ENCODE data around the gene SLC1A4.
"Not testable (repeated sequence)": the region's sequence is repeated elsewhere in the genome, so short reads cannot be mapped to it uniquely, and the experiment has no call there.

SLC1A4 gene

GRCh38 chr2:64992990-64993389, 3.8 kb downstream of the SLC1A4 start:
- no peak for DNase-seq (ENCODE audit: low spot score)

- no peak for DNase-seq (ENCODE audit: low spot score)
Observed at GRCh38 chr2:64995041-64995440, 5.8 kb downstream of the SLC1A4 start.

DNA sequence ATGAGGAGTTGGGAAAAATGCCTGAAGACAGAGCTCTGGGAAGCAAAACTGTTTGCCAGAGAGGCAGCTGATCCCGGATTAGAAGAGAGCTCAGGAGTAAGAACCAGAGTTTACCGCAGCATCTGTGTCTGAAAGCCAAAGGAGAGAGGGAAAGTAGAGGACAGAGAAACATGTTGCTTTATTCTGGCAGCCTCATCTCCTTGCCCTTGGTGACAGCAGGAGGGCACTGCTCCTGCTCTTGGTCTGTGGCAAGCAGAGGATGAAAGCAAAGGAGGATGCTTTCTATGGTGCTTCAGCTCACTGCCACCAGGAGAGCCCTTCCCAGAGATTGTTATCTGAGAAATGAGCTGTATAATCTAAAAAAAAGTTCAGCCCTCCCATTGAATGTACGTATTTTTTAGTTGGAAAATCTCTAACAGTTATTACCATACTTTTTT, 7.7 kb downstream of the SLC1A4 start:
- no peak for DNase-seq (ENCODE audit: low spot score)

DNA sequence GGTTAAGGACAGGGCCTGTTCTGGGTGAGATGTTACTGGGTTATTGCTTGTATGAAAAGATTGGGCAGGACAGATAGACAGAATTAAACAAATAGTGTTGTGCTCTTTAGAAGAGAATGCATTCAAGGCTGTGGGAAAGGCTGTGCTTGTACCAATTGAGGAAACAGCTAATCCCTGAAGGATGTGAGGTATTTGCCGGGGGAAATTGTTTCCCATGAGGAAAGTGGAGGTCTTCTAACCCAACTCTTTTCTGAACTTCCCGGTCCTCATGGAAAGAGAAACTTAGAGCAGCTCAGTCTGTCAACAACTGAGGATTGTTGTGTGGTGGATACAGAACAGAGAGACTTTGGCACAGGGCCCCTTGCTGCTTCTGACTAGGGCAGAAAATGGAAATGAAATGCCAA, 9.5 kb downstream of the SLC1A4 start:
- DNase-seq (ENCODE audit: low spot score) = peak; percentile 32

DNA sequence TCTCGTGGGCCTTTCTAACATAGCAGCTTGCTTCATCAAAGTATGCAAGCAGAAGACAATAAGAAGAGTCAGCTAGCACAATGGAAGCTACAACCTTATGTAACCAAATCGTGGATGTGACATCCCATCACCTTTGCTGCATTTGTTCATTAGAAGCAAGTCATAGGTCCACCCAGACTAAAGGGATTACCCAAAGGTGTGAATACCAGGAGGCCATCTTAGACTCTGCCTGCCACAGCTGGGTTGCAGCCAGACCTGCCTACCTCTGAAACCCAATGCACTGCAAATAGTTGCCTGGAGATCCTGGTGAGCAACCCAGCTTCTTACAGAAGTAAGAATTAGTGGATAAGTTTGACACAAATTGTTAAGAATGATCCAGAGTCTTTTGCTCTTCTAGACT, 10.6 kb downstream of the SLC1A4 start:
- no peak for DNase-seq (ENCODE audit: low spot score)

DNA sequence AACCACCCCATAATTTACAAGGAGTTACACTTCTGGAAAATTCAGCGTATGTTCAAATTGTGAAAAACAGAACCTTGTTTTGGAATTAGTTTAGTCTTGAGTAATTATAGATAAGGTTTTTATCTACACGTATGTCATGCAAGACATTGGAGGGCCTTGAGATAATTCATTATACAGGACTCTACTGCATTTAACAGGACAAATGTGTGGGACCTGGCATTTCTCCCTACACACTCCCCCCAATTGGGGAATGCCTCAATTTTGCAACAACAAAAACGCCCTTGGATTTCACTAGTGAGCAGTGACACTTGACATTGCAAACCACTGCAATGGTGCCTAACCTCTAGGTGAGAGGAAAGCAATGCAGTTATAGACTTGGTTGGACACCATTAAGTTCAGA, 11.4 kb downstream of the SLC1A4 start:
- DNase-seq (ENCODE audit: low spot score) = no peak

GRCh38 chr2:65003037-65003436, 13.8 kb downstream of the SLC1A4 start:
- no peak for DNase-seq (ENCODE audit: low spot score)

DNA sequence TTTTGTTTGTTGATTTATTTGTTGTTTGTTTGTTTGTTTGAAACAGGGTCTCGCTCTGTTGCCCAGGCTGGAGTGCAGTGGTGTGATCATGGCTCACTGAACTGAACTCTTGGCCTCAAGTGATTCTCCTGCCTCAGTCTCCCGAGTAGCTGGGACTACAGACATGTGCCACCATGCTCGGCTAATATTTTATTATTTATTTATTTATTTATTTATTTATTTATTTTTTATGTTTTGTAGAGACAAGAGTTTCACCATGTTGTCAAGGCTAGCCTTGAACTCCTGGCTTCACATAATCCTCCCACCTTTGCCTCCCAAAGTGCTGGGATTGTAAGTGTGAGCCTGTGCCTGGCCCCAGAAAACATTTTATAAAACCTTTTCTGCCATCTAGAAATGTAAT, 15.0 kb downstream of the SLC1A4 start:
- not testable (repeated sequence) for DNase-seq (ENCODE audit: low spot score)

GRCh38 chr2:65013776-65014175, 24.6 kb downstream of the SLC1A4 start:
- no peak for DNase-seq (ENCODE audit: low spot score)

DNA sequence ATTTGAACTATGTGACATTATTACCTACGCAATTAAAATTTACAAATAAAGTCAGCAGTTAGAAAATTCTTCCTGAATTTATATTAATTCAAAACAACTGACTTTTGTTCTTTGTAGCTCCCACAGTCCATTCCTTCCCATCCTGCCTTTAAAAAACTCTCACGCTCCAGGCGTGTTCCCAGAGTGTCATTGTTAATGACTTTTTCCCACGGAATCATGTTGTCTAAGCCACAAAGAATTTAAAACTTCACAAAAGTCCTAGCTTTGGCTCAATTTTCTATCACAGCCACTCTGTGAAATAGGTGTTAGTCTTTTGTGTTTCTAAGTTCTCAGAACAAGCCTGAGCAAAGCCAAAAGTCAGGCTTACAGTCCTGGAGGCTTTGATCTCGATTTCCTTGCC, 26.5 kb downstream of the SLC1A4 start:
- DNase-seq (ENCODE audit: low spot score) = no peak

DNA sequence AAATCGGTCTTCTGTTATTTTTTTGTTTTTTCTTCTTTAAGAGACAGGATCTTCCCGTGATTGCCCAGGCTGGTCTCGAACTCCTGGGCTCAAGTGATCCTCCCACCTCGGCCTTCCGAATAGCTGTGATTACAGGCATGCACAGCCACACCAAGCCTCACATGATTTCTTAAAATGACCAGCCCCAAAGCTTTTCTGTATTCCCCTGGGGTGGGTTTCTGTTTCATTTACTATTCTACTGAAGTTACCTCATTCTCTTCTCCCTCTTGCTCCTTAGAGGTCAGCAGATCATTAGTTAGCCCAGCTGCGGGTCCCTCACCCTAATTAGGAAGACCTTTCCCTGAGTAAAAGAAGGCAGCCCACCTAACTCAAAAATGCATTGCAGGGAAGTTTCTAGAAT, 27.6 kb downstream of the SLC1A4 start:
- DNase-seq (ENCODE audit: low spot score) = no peak

- DNase-seq (ENCODE audit: low spot score) = no peak
Observed at GRCh38 chr2:65017335-65017734, 28.1 kb downstream of the SLC1A4 start.

GRCh38 chr2:65018141-65018582, 29.0 kb downstream of the SLC1A4 start:
- DNase-seq (ENCODE audit: low spot score) = no peak

DNA sequence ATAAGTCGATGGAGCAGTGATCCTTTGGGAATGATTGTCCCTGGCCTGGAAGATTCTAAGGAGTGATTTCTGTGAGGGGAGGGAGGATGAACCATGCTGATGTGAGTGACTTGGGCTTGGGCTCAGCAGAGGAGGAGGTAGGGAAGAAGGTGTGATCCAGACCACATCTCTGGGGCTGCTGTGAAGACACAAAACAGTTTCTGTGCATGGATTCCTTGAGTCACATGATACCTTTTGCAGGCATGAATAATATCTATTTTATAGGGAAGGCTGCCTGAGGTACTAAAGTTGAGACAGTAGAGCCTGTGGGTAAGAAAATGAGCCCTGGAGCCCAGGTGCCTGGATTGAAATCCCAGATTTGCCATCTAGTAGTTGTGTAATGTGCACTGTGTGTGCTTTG, 29.8 kb downstream of the SLC1A4 start:
- DNase-seq (ENCODE audit: low spot score) = no peak

- DNase-seq (ENCODE audit: low spot score) = no peak
Observed at GRCh38 chr2:65019675-65020195, 30.5 kb downstream of the SLC1A4 start.

GRCh38 chr2:65020251-65020650, 31.1 kb downstream of the SLC1A4 start:
- DNase-seq (ENCODE audit: low spot score) = not testable (repeated sequence)

- DNase-seq (ENCODE audit: low spot score) = no peak
Observed at GRCh38 chr2:65020943-65021528, 31.8 kb downstream of the SLC1A4 start.

DNA sequence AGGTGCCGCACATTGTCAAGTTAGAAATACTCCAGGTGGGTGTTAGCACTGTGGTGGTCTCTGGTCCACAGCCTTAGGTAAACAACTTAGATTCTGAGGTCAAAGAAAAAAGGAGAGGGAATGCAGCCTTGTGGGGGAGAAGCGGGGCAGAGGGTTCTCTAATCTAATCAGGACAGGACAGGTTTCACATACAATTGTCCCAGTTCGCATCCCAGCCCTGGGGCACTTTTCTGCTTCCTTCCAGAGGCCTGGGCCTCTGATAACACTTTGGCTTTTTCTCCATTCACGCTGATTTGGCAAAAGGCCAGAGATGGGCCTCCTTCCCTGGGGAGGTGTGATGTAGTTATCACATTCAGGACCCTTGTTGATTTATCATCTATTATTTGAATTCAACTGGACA, 32.5 kb downstream of the SLC1A4 start:
- DNase-seq (ENCODE audit: low spot score) = no peak

- DNase-seq (ENCODE audit: low spot score) = no peak
Observed at GRCh38 chr2:65022189-65022588, 33.0 kb downstream of the SLC1A4 start.

DNA sequence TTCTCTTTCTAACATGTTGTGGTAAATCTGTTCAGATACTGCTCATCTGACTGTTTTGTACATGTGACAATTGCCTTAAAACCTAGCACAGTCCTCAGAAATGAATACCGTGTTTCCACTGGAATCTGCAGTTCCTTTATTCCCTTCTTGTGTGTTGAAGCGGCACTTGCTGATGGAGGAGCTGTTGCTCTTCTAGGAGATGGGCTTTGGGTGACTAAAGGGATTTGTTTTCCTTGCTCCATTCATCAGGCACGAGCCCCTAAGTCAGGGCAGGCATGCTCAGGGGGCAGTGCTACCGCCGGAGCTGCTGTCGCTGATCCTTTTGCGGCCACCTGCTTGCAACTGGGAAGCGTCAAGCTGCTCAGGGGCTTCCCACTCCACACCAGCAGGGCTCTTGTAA, 34.5 kb downstream of the SLC1A4 start:
- DNase-seq (ENCODE audit: low spot score) = no peak

- peak; percentile 84 for DNase-seq (ENCODE audit: low spot score)
Observed at GRCh38 chr2:65024149-65024829, 35.1 kb downstream of the SLC1A4 start.

DNA sequence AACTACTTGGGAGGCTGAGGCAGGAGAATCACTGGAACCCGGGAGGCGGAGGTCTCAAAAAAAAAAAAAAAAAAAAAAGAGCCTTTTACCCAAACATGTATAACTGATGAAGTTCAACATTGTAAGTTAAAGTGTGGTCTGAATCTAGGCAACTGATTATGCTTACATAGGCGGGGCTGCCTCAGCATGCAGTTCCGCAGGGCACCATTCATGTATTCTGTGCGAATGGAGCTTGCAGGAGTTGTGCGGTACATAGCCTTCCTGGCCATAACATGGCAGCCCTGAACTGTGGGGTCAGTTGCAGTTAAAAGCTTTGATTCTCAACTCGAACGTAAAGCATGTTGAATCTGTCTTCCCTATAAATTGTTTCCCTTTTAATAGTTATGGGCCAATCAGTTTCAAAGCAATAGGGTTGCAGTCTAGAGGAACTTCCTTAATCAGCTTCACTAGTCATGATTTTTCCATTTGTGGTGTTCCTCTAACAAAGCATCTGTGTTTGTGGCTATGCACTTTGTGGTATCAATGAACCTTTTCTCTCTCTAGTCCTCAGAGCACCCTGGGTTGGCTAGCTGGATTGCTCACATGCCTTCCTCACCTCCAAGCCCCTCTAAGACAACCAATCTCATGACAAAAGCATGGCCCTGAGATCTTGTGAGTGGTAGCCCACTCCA, 36.4 kb downstream of the SLC1A4 start:
- DNase-seq (ENCODE audit: low spot score) = no peak

- no peak for DNase-seq (ENCODE audit: low spot score)
Observed at GRCh38 chr2:65026154-65026553, 37.0 kb downstream of the SLC1A4 start.

All from GM03348 (cell line).